Suprapubic skin (tissue), 4 donors: Measurements from ENCODE around the gene SNAPC4. TPM values are rescaled to one million over a fixed set of nuclear protein-coding genes. Genes with fewer than 3 reads are reported as not detected.
A peak's percentile ranks its signal among the peaks of the same experiment; 100 is the strongest.

Experiments
- DNase-seq, 2 donors: peaks; one replicate each; pipeline ENCODE4 v3.0.0-alpha.2; 2019; ENCODE audit warnings: low spot score in 2 of 2
- H3K27ac ChIP-seq: fragments of 200-600 bp; sonication (generic); one replicate; pipeline ENCODE4 v1.5.1; 2019
- H3K27me3 ChIP-seq: fragments of 200-600 bp; sonication (generic); one replicate; pipeline ENCODE4 v1.5.1; 2019
- H3K36me3 ChIP-seq: fragments of 200-600 bp; sonication (generic); one replicate; pipeline ENCODE4 v1.5.1; 2019
- H3K4me1 ChIP-seq: fragments of 200-600 bp; sonication (generic); one replicate; pipeline ENCODE4 v1.5.1; 2019
- H3K4me3 ChIP-seq: fragments of 200-600 bp; sonication (generic); one replicate; pipeline ENCODE4 v1.5.1; 2019; ENCODE audit warnings: mild to moderate bottlenecking
- H3K9me3 ChIP-seq: fragments of 200-600 bp; sonication (generic); one replicate; pipeline ENCODE4 v1.5.1; 2019
- EP300 ChIP-seq: sonication (generic); formaldehyde crosslinking; IDR thresholded peaks from one replicate; pipeline ENCODE4 v1.6.1; 2017; ENCODE audit warnings: antibody characterized with exemption
- POLR2A ChIP-seq, 2 donors: fragments of 450-650 bp; IDR thresholded peaks; one replicate each; pipeline ENCODE4 v1.6.1; 2017; ENCODE audit warnings: antibody characterized with exemption in 2 of 2, mild to moderate bottlenecking in 2 of 2, moderate library complexity in 2 of 2
- POLR2AphosphoS5 ChIP-seq, 3 donors: sonication (generic); formaldehyde crosslinking; IDR thresholded peaks; one replicate each; pipeline ENCODE4 v1.6.1; 2017; ENCODE audit warnings: antibody characterized with exemption in 3 of 3
- WGBS: methylation state at CpG from one replicate; pipeline ENCODE4 v1.1.5; 2018; 5-methylcytosine and 5-hydroxymethylcytosine counted together
- total RNA-seq, 4 donors: library from RNA; depleted of rRNA; stranded (reverse); fragments of >200 nt; gene quantifications; one replicate each; pipeline ENCODE4 v1.1.0, GENCODE V29; 2016
- TF ChIP-seq, protein P1 (sequence below), 2 donors: fragments of 200-600 bp in 1 of 2; fragments of 450-650 bp in 1 of 2; sonication (generic) in 1 of 2; IDR thresholded peaks; one replicate each; pipeline ENCODE4 v1.5.1; 2016 to 2019; ENCODE audit warnings: antibody characterized with exemption in 2 of 2, mild to moderate bottlenecking in 1 of 2, moderate library complexity in 1 of 2

The SNAPC4 gene
- total RNA-seq, 4 donors from 2014 or later: 6.1 to 11.1 (median 9.8) TPM

GRCh38 chr9:136377341-136378169 is 22.4 kb downstream of the SNAPC4 start:
- Histone ChIP-seq H3K4me1 (peaks cover 14% of the 10 kb centered on the region), H3K27ac (no peak overlapping the region), H3K27me3 (no peaks in the 10 kb centered on the region), H3K9me3 (no peaks in the 10 kb centered on the region), H3K4me3 (no peak overlapping the region), H3K36me3 (peaks cover 48% of the 10 kb centered on the region)
- TF ChIP-seq EP300 (no peak), POLR2A (IDR thresholded peaks at IDR 0.05) (no peak), POLR2AphosphoS5 (IDR thresholded peaks at IDR 0.05) (no peak)
- DNase-seq: no peak
- WGBS: 100% methylated on average over 1 of the region's 32 CpGs

DNA sequence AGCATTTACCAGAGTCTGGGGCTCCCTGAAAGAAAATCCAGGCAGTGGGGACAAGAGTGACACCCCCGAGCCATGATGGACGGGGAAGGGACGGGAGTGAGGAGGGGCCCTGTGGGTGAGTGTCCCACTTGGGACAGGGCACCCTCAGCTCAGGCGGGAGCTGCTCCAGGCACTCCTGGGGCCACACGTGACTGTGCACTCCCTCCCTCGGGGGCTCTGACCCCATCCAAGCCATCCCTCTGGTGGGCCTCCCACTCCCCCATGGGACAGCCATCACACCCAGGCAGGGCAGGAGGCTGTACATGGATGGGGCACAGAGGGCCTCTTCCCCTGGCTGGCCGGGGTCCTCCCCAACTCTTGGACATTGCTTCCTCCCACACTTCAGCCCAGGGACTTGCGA is 23.5 kb downstream of the SNAPC4 start:
- Histone ChIP-seq H3K9me3 (no peaks in the 10 kb centered on the region), H3K4me1 (peaks cover 21% of the 10 kb centered on the region), H3K36me3 (peaks cover 37% of the 10 kb centered on the region), H3K27me3 (no peaks in the 10 kb centered on the region), H3K27ac (no peak overlapping the region), H3K4me3 (no peak overlapping the region)
- TF ChIP-seq POLR2AphosphoS5 (IDR thresholded peaks at IDR 0.05): no peak
- TF ChIP-seq POLR2A (IDR thresholded peaks at IDR 0.05): no peak
- TF ChIP-seq EP300: no peak
- TF ChIP-seq, protein P1, sequence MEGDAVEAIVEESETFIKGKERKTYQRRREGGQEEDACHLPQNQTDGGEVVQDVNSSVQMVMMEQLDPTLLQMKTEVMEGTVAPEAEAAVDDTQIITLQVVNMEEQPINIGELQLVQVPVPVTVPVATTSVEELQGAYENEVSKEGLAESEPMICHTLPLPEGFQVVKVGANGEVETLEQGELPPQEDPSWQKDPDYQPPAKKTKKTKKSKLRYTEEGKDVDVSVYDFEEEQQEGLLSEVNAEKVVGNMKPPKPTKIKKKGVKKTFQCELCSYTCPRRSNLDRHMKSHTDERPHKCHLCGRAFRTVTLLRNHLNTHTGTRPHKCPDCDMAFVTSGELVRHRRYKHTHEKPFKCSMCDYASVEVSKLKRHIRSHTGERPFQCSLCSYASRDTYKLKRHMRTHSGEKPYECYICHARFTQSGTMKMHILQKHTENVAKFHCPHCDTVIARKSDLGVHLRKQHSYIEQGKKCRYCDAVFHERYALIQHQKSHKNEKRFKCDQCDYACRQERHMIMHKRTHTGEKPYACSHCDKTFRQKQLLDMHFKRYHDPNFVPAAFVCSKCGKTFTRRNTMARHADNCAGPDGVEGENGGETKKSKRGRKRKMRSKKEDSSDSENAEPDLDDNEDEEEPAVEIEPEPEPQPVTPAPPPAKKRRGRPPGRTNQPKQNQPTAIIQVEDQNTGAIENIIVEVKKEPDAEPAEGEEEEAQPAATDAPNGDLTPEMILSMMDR (IDR thresholded peaks at IDR 0.05): no peak
- 69% methylated on average over 5 of the region's 8 CpGs for WGBS
- no peak for DNase-seq

DNA sequence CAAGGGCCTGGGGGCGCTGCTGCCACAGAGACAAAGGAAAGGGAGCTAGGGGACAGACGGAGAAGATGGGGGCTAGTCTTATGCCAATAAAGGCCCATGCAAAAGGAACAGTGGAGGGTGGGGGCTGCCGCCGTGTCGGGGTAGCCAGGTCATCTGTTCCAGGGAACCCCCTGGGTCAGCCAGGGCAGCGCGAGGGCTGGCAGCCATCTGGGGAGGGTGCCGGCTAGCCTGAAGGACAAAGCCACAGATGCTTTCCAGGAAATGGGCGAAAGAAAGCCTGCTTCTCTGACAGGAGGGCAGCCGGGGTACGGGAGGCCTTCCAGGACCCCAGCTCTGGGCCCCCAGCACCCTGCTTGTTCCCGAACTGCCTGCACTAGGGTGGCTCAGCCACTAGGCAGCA is 24.9 kb downstream of the SNAPC4 start:
- TF ChIP-seq, protein P1 (IDR thresholded peaks at IDR 0.05): no peak
- TF ChIP-seq EP300 (no peak), POLR2A (IDR thresholded peaks at IDR 0.05) (no peak), POLR2AphosphoS5 (IDR thresholded peaks at IDR 0.05) (no peak)
- WGBS: 89% methylated on average over 9 of the region's 12 CpGs
- DNase-seq: no peak

GRCh38 chr9:136374183-136374575 is 25.8 kb downstream of the SNAPC4 start:
- peaks cover 15% of the 10 kb centered on the region for H3K36me3 ChIP-seq
- H3K27ac ChIP-seq: no peak overlapping the region
- TF ChIP-seq POLR2AphosphoS5 (IDR thresholded peaks at IDR 0.05) (no peak), EP300 (no peak), POLR2A (IDR thresholded peaks at IDR 0.05) (no peak)
- TF ChIP-seq, protein P1 (IDR thresholded peaks at IDR 0.05): no peak
- H3K4me1 ChIP-seq: peaks cover 21% of the 10 kb centered on the region
- H3K4me3 ChIP-seq: no peak overlapping the region
- DNase-seq: no peak
- no peaks in the 10 kb centered on the region for H3K27me3 ChIP-seq
- no peaks in the 10 kb centered on the region for H3K9me3 ChIP-seq
- 42% methylated on average over 5 of the region's 14 CpGs for WGBS

More for the DNA sequence above, 24.9 kb downstream of the SNAPC4 start:
- H3K4me3 ChIP-seq: no peak overlapping the region
- peaks cover 21% of the 10 kb centered on the region for H3K4me1 ChIP-seq
- H3K27me3 ChIP-seq: no peaks in the 10 kb centered on the region
- no peaks in the 10 kb centered on the region for H3K9me3 ChIP-seq
- H3K36me3 ChIP-seq: peaks cover 24% of the 10 kb centered on the region
- no peak overlapping the region for H3K27ac ChIP-seq

DNA sequence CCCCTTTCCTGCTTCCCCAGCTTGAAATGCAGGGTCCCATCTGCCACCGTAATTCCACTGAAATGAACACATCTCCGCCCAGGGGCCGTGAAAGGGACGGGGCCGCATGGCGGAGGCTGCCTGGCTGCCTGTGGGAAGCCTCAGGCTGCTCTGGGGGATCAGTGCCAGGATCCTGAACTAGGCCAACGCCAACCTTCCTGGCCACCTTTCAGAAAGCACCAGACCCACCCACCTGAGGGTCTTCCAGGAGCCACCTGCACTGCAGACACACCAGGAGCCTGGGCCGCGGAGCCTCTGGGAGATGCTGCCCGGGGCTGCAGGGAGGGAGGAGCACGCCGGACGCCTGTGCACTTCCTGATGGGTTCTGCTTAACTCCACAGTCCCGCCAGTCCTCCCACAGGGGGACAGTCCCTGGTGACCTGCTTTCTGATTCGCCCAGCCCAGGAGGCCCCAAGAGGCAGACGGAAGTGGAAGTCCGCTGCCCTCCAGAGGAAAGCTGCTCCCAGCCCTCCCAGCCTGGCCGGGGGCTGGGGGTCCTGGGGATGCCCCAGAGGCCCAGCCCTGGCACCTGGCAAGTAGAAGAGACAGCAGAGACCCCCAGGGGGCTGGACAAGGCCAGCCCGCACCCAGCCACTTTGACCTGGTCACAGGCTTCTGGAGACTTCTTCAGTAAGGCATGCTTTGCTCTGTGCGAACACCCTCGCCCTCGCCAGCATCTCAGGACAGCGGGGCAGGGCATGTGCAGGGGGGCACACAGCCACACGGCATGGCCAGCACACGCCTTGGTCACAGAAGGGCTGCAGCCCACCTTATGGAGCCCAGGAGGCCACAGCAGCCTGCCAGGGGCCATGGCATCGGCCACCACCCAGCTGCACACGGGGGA is 26.4 kb downstream of the SNAPC4 start, which contains the start of gene CARD9:
TSS of gene CARD9 (minus strand) at position 370 of the 883 bp plus-strand sequence. CDS start 1,591 bp downstream, outside the sequence.
- H3K27me3 ChIP-seq: no peaks in the 10 kb centered on the region
- H3K4me1 ChIP-seq: peaks cover 21% of the 10 kb centered on the region
- peak within 1 kb of the TSS; percentile 29 for H3K4me3 ChIP-seq
- TF ChIP-seq EP300 (no peak), POLR2AphosphoS5 (IDR thresholded peaks at IDR 0.05) (no peak)
- WGBS: 27% methylated on average over 6 of the region's 27 CpGs
- H3K9me3 ChIP-seq: no peaks in the 10 kb centered on the region
- H3K27ac ChIP-seq: no peak within 1 kb of the TSS
- peaks cover 8% of the 10 kb centered on the region for H3K36me3 ChIP-seq
- no peak for DNase-seq
